NCI-H2081 (cell line): Measurements from ENCODE around the gene KRT7.
"Not testable (repeated sequence)": the region's sequence is repeated elsewhere in the genome, so short reads cannot be mapped to it uniquely, and the experiment has no call there.

Experiments
- DNase-seq, 2 experiments: peaks; one replicate each; lab custom pipeline; 2025; lab: John Stamatoyannopoulos, UW

Gene KRT7

DNA sequence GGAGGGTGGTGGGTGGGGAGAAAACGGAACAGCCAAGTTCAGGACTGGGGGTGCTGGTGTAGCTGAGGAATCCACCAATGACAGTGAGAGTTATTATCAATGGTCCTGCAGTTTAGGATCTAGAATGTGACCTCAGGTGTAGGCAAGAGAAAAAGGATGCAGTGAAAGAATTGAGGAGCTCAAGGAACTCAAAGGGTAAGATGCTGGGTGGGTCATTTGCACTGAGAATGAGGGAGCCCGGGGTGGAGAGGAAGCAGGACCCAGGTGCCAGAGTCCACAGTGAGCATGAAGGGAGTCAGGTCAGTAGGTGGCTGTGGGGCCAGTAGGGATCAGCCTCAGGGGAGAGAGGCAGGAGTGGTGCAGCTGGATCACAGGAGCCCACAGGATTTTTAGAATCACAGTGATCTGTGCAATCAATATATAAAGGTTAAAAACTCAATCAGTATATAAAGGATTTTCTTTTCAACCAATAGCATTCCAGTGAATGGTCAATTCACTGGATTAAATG, 3.2 kb upstream of the KRT7 start:
- no peak for DNase-seq

DNA sequence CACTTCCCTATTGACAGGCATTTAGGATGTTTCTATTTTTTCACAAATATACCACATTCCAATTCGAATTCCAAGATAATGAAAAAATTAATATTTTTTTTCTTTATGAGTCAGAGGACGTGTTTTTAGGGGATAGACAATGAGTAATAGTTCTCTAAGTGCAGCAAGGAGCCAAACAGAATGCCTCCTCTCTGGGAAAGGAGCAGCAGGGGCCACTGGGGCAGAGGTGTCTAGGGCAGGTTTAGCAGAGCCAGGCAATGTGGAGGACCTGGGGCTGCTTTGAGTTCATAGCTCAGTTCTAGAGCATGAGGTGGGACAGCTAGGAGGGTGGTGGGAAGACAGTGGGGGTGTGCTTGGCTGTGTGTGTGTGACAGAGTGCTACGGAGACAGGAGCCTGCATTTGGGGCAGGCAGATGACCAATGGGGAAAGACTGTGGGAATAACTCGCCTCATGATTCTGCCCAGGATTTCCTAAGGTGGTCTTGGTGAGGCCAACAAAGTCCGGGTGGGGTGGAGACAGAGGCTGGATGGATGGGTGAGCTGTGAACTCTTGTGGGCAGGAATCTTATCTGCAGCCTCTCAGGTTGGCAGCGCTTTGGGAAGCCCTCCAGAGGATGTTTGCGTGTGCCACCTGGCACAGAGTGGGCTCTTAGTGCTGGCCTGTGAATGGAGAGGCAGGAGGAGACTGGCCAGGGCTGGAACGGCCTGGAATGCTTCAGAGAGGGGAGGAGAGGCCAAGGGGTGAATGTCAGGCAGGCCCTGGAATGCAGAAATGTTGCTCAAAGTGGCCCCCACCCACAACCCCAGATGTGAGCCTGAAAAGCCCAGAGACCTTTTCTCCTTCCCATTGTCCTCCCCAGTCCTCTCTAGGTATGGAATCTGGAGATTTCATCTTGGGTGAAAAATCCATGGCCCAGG, 2.4 kb upstream of the KRT7 start:
- DNase-seq, result no peak

DNA sequence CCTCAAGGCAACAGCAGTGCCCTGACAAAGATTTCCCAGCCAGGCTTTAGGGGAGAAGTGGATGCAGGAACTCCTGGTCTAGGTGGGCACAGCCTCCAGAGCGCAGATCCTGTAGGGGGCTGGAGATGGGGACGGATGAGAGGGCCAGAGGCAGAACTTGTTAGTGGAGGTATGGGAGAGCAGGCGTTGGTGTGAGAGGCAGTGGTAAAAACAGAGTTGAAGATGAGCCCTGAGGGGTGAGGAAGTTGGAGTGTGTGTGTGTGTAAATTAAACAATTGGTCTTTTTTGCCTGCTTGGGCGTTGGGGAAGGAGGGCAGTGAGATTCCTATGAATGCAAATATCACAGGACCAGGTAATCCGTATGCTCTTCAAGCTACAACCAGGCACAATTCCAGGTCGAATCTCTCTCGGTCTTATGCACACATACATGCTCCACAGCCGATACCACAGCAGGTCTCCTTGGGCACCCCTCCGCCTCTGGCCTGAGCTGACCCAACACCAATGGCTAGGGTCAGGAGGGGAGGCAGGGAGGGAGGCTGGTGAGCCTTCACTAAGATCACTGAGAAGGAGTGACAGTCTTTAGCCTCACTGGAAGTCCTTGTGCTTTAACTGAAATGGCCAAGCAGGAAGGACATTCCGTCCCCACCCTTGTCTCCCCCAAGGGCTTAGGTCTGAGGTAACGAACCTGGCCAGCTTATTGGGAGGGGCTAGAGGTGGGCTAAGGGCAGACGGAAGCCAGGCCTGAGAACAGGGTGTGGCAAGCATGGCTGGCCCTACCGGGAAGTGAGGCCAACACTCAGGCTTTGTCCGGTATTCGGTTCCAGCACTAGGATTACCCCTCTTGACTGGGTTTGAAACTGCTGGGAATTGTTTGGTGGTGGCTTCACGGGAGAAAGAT, 1.5 kb upstream of the KRT7 start:
- no peak for DNase-seq

DNA sequence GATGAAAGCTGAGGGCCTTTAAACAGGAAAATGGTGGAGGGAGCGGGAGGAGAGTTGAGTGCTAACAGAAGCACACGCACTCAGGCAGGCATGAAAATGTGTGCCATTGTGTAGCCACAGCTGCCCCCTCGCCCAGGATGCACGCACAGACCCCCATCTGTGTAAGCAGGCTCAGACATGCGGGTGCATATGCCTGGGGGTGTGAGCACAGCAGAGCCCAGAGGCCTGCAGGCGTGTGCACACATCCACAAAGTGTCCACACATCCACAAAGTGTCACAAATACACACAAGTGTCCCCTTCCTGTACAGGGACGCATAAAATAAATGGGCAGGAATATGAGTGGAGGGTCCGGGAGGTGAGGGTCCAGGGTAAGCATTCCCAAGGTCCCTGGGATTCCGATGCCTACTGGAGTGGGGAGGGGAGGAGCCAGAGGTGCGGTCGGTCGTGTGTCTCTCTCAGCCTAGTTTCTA, 805 bp upstream of the KRT7 start:
- DNase-seq, result peak in 1 of 2 experiments; percentile 21

DNA sequence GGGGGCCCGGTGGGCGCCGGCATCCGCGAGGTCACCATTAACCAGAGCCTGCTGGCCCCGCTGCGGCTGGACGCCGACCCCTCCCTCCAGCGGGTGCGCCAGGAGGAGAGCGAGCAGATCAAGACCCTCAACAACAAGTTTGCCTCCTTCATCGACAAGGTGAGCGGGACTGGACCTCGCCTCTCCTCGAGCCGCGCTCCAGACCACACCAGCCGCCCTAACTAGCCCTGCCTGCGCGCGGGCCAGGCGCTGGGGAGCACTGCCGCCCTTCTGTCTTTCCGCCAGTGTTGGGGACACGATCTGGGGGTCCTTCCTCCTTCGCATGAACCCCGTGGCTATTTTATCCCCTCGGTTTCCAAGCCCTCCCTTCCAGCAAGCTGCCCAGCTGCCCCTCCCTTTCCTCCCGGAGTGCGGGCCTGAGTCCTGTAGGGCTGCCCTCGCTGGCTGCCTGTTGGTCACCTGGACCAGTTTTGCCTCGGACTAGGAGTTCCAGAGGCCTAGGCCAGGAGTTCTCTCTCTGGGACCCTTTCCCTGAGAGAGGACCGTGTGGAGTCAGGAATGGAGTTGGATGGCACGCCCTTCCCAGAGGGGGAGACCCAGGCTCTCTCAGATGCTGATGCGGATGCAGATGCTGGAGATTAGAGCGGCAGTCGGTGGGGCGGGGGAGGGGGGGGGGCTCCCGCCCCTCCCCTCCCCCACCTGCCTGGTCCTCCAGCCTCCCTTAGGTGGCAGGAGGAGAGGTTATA, 592 bp downstream of the KRT7 start:
- peak in 1 of 2 experiments; percentile 18 for DNase-seq

DNA sequence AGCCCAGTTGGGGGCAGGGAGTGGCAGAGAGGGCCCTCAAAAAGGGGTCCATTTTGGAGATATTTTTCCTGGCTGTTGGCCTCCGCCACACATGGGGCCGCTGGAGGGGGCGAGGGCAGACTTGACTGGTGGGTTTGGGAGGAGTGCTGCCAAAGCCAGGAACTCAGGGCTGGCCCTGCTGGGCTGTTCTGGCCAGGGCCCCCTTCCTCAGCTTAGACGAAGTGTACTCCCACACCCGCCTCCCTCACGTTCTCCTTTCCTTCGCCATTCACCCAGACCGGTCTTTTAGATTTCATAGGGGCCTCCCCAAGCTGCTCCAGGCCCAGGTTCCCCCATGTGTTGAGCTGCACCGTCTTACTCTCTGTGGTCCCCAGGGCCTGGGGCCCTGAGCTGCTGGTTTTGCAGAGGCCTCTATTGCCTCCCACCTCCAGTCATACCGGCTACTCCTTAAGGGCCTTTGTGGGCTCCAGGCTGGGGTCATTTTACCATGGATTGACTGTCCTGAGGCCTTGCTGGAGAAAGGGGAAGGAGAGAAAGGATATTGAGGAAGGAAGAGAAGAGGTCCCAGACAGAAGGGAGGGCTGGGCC, 1.3 kb downstream of the KRT7 start:
- DNase-seq, result no peak

DNA sequence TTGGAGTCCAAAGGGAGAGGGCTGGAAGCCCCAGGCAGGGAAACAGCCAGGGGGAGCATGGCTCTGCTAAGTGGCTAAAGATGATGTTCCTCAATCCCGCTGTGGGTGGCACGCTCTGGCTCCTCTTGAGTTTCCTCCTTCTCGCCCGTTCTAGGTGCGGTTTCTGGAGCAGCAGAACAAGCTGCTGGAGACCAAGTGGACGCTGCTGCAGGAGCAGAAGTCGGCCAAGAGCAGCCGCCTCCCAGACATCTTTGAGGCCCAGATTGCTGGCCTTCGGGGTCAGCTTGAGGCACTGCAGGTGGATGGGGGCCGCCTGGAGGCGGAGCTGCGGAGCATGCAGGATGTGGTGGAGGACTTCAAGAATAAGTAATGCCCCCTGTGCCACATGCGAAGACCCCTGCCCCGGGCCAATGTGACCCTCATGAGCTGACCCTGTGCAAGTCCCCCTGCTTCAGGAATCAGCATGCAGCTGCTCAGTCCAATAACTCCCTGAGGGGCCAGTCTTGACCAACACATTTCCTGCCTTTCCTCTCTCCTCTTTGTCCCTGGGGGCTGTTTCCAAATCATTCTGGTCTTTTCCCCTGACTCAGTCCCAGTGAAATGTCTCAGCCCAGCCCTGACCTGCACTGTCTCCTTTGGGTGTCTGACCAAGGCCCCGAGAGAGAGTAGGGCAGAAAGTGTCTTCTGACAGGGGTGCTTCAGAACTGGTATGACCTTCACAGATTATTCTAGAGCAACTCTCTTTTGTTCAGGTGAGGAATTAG, 2.1 kb downstream of the KRT7 start:
- DNase-seq, result no peak

DNA sequence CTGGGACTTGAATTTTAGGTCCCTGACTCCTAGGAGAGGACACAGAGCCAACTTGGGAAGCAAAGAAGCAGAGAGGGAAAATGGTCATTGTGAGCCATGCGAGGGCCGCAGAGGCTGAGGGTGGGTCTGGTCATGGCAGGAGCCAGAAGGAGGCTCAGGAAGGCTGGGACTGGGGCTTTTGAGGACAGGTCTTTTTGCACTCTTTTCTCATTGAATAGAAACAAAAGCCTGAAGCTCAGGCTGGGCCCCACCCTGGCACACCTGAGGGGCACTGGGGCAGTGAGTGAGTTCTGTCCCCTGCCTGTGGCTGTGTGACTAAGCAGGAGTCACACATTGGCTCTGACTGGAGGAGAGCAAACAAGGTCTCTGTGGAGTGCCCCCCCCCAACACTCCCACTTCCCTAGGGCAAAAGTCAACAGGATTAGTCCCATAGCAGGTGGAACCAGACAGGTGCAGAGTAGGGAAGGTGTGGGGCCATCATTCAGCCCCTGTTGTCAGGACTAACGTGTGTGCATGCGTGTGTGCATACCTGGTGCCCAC, 2.8 kb downstream of the KRT7 start:
- peak; percentile 90 to 93 for DNase-seq

DNA sequence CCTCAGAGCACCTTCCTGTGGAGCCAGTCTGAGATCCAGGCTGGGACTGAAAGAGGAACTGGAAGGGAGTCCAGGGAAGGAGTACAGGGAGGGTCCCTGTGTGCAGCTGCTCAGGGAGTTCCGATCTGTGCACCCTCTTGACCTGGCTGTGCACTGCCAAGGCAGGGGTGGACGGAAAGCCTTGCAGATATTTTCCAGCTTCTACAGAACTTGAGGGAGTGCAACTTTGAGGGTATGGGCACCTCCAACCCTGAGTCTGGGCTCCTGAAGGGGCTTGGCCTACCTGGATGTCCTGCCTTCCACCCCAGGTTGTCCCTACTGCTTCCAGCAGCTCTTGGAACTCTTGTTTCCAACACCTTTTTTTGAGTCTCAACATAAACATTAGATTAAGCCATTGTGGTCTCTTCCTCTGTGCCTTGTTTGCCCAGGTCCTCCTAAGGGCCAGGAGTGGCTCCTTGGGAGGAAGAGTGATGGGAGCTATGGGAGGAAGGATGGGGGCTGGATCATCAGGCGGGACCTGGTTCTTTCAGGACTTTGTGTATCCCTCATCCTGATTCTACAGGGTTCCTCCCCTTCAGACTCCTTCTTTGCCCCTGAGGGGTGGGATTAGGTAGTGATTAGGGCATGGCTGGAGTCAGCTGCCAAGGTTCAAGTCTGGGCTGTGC, 3.5 kb downstream of the KRT7 start:
- DNase-seq, result no peak

DNA sequence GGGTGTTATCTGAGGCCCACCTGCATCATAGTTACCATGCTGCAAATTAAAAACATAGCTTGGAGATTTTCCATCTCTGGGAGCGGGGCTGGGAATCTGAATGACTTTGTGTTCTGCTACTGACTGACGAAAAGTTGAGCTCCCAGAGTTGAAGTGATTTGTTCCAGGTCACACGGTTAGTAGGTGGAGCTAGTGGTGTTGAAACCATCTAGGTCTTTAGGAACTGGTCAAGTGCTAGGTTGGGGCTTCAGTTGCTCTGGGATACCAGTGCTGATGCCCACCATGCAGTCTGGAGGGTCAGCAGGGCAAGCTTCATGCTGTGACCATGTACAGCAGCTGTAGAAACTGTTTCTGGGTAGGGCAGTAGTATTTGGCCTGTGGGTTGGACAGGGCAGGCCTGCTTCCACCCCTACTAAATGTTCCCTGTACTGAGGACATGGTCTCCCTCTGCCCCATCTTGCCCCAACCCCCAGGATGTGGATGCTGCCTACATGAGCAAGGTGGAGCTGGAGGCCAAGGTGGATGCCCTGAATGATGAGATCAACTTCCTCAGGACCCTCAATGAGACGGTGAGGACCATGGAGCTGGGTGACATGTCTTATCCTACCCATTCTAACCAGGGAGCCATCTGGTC, 5.3 kb downstream of the KRT7 start:
- no peak for DNase-seq

DNA sequence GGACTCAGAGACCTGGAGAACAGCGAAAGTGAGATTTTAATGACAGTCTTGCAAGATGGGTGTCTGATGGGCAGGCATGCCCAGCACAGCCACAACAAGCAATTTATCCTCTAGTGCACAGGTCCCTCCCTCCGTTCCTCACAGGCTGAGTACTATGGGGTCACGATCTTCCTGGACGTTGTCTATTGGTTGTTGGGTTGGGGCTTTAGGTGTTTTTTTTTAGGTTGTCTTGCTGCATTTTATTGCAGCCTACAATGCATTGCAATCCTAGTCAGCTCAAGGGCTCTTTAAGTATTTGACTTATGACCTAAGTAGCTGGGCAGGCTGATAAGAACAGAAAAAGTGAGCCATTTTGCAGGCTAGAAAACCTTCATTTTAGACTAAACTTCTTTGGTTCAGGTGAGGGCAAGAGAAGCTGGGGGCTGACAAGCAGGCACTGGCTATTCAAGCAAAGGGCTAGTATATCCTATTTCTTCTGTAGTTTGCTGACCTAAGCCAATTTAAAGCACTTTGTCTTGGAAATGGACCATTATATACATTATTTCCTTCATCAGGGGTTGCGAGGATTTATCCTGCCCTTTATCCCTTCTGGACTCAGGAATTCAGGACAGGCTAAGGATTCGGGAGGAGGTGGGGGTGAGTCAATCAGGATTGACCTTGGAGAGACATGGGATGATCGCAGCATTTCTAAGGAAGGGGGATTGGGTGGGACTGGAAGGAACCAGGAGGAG, 6.0 kb downstream of the KRT7 start:
- DNase-seq, result no peak

DNA sequence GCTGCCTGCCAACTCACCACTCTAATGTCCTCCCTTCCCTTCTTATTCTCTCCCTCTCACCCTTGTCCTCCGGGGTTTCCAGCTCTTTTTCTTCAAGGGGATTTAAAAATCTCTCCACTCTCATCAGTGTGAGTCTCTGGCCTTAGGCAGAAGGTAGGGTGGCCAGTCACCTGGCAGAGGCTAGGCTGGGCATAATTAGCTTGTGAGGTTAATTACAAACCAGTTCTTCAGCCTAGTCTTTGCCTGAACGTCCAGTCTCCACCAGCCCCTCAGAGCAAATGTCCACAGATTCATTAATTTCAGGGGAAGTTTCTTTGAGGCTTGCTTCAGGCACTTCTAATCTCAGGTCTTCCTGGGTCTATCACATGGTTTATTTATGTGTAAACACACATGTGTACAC, 6.7 kb downstream of the KRT7 start:
- no peak for DNase-seq

DNA sequence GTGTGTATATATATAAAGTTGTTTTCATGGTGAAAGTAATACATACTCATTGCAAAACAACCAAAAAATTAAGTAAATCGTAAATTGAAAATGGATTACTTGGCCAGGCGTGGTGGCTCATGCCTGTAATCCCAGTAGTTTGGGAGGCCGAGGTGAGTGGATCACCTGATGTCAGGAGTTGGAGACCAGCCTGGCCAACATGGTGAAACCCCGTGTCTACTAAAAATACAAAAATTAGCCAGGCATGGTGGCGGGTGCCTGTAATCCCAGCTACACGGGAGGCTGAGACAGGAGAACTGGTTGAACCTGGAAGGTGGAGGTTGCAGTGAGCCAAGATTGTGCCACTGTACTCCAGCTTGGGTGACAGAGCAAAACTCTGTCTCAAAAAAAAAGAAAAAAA, 7.2 kb downstream of the KRT7 start:
- DNase-seq, result not testable (repeated sequence)

DNA sequence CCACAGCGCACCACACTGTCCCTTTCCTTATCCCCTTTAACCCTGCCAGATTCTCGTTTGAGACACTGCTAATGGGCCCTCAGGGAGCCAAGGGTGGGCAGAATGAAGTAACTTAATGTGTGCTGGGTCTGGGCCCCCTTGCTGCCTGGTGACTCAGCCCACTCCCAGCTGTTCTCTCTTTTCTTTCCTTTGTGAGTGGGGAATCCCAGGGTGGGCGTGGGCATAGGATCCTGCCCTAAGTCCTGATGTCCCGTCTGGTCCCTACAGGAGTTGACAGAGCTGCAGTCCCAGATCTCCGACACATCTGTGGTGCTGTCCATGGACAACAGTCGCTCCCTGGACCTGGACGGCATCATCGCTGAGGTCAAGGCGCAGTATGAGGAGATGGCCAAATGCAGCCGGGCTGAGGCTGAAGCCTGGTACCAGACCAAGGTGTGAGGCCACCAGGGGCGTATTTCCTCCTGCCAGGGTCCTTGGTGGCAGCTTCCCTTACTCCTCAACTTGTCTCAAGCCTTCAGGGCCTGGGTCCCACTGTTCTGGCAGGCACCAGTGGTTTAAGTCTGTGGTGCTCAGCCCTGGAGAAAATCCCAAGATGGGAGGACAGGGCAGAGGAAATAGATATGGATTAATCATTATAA, 8.3 kb downstream of the KRT7 start:
- no peak for DNase-seq

DNA sequence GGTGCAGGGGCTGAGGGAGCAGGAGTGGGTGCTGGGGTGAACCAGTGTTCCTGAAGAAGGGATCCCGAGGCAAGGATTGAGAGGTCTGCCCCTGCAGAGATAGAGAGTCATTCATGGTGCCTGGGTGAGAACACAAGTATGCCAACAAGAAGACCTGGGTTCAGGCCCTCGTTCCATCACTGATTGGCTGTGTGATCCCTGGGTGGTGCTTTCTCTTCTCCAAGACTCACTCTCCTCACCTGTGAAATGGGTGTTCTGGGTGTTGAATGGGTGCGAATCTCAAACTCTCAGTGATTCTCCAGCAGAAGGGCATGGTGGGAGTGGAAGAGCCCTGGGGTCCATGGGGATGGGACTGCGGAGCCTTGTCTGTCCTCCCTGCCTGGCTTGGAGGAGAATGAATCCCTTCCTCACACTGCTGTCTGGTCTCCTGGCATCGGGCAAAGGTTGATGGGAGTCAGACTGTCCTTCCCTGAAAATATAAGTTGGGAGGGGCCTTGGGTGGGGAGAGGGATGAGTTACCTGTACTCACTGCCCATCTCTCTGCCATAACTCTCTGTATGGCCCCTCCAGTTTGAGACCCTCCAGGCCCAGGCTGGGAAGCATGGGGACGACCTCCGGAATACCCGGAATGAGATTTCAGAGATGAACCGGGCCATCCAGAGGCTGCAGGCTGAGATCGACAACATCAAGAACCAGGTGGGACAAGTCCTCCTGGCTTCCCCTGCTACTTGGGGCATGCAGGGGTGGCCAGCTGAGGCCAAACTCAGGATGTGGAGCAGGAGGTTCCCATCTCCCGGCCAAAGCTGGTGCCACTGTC, 9.6 kb downstream of the KRT7 start:
- DNase-seq, result no peak

DNA sequence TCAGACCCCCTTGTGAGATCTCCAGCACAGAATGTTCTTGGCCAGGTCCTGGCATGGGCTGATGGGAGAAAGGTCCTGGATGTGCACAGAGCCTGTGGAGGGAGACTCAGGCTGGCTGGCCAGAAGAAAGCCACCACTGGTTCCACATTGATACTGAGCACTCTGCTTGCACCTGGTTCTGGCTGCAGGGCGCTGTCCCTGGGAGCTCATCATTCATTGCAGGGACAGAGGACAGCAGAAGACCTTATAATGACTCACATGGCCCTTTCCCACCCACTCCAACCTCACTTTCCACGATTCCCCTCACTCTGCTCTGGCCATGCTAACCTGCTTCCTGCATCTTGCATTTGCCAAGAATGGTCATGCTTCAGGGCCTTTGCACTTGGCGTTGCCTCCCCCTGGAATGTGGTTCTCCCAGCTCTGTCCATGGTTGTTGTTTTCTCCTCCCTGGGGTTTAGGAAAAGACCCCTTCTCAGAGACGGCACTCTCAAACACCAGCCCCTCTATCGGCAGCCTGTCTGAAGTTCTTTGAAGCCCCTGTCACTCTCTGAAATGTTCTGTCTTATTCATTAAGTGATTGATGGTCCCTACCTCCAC, 10.3 kb downstream of the KRT7 start:
- DNase-seq, result peak in 1 of 2 experiments; percentile 29
